ENCODE results near the gene PARVG.

The PARVG gene

DNA sequence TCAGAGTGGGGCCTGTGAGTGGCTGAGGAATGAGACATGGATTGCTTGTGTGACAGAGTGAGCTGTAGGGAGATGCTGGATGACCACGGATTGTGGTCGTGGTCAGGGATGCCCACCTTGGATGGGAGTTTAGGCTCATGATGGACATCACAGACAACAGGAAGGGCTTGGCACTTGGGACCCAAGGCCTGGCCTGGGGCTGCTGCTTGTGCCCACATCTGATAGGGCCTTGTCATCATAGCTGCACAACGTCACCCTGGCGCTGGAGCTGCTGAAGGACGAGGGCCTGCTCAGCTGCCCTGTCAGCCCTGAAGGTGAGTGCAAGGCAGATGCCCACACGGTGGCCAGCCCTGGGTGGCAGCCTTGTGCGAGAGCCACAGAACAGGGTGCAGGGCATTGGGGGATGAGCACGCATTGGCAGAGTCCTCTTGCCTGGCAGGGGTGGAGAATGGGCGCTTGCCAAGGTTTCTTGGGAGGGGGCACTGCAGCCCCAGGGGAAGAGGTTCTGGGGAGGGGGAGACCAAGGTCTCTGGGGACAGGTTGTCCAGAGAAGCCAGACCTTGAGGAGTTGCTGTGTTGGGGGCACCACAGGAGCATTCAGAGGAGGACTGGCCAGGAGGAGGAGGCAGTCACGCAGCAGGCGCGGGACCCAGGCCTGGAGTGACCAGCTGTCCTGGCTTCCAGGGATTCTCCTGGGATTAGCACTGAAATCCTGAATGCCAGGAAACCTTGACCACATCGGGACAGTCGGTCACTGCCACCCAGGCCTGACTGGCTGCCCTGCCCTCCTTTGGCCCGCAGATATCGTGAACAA is 25.0 kb downstream of the PARVG start (continued):
- TF ChIP-seq, protein P1, sequence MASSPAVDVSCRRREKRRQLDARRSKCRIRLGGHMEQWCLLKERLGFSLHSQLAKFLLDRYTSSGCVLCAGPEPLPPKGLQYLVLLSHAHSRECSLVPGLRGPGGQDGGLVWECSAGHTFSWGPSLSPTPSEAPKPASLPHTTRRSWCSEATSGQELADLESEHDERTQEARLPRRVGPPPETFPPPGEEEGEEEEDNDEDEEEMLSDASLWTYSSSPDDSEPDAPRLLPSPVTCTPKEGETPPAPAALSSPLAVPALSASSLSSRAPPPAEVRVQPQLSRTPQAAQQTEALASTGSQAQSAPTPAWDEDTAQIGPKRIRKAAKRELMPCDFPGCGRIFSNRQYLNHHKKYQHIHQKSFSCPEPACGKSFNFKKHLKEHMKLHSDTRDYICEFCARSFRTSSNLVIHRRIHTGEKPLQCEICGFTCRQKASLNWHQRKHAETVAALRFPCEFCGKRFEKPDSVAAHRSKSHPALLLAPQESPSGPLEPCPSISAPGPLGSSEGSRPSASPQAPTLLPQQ (tag by site-specific recombination; IDR thresholded peaks at IDR 0.05) = no peak

DNA sequence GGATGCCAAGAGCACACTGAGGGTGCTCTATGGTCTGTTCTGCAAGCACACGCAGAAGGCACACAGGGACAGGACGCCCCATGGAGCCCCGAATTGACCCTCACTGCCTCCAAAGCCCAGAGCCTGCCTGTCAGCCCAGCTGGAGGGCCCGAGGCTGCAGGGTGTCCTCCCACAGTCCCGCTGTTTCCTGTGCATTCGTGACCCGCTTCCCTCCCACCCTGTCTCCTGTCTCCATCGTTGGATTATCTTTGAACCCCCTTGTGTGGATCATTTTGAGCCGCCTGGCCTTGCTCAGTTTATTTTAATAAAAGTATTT is 25.6 kb downstream of the PARVG start:
- no peaks in the 10 kb centered on the region for H3K36me3 ChIP-seq (ENCODE audit: control insufficient read depth in 2 of 2, insufficient read depth in 1 of 2, low read length in 2 of 2)
- H3K4me1 ChIP-seq (ENCODE audit: control insufficient read depth, insufficient read depth, low read length) = 0 out of 2 replicates have a peak, but pooled peaks cover 3% of the 10 kb centered on the region
- POLR2A ChIA-PET = no interaction called here
- CTCF ChIA-PET = no interaction called here
- no peak overlapping the region for H3K4me3 ChIP-seq (ENCODE audit: low read depth, low read length)
- no peak overlapping the region for H3K27ac ChIP-seq (ENCODE audit: extremely low read depth, low read depth, low read length)
- TF ChIP-seq ZNF624 (tag by site-specific recombination; IDR thresholded peaks at IDR 0.05) (no peak), ZIC2 (tag by site-specific recombination; IDR thresholded peaks at IDR 0.05) (0 out of 2 replicates have a peak, but pooled peaks have one; percentile 8)
- no peaks in the 10 kb centered on the region for H3K9me3 ChIP-seq (ENCODE audit: control insufficient read depth, insufficient read depth, low read depth, low read length)

DNA sequence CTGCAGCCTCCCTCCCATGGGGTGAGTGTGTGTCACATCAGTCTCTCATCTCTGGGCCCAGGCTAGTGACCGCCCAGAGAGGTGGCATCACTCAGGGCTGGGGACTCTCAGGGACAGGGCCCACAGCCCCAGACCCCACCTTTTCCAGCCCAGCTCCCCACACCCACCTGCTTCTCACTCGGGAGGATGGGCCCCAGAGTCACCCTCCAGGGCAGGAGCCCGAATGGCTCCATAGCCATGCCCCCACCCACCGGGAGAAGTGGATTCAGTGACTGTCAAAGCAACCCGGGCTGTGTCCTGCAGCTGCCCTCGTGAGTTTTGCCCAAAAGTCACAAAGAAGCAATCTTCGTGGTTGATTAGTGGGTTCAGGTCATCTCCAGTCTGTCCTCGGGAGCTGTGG is 26.0 kb downstream of the PARVG start:
- CTCF ChIA-PET = no interaction called here
- Histone ChIP-seq H3K4me3 (ENCODE audit: low read depth, low read length) (no peak overlapping the region), H3K36me3 (ENCODE audit: control insufficient read depth in 2 of 2, insufficient read depth in 1 of 2, low read length in 2 of 2) (no peaks in the 10 kb centered on the region), H3K9me3 (ENCODE audit: control insufficient read depth, insufficient read depth, low read depth, low read length) (no peaks in the 10 kb centered on the region), H3K27ac (ENCODE audit: extremely low read depth, low read depth, low read length) (no peak overlapping the region), H3K4me1 (ENCODE audit: control insufficient read depth, insufficient read depth, low read length) (0 out of 2 replicates have a peak, but pooled peaks cover 3% of the 10 kb centered on the region)
- TF ChIP-seq SETDB1 (IDR thresholded peaks at IDR 0.05; ENCODE audit: insufficient read length, low read length) = no peak
- no peak for TF ChIP-seq ZNF626 (tag by site-specific recombination; IDR thresholded peaks at IDR 0.05)
- TF ChIP-seq ZNF560 (tag by site-specific recombination; IDR thresholded peaks at IDR 0.05; ENCODE audit: borderline replicate concordance) = no peak
- TF ChIP-seq ZNF140 (tag by site-specific recombination; IDR thresholded peaks at IDR 0.05) = no peak
- TF ChIP-seq MZF1 (tag by site-specific recombination; IDR thresholded peaks at IDR 0.05; ENCODE audit: borderline replicate concordance) = no peak
- TF ChIP-seq, protein P2, sequence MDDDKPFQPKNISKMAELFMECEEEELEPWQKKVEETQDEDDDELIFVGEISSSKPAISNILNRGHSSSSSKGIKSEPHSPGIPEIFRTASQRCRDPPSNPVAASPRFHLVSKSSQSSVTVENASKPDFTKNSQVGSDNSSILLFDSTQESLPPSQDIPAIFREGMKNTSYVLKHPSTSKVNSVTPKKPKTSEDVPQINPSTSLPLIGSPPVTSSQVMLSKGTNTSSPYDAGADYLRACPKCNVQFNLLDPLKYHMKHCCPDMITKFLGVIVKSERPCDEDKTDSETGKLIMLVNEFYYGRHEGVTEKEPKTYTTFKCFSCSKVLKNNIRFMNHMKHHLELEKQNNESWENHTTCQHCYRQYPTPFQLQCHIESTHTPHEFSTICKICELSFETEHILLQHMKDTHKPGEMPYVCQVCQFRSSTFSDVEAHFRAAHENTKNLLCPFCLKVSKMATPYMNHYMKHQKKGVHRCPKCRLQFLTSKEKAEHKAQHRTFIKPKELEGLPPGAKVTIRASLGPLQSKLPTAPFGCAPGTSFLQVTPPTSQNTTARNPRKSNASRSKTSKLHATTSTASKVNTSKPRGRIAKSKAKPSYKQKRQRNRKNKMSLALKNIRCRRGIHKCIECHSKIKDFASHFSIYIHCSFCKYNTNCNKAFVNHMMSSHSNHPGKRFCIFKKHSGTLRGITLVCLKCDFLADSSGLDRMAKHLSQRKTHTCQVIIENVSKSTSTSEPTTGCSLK (tag by site-specific recombination; IDR thresholded peaks at IDR 0.05) = no peak
- TF ChIP-seq ZNF76 (tag by site-specific recombination; IDR thresholded peaks at IDR 0.05; ENCODE audit: borderline replicate concordance, low read depth) = no peak
- TF ChIP-seq ZNF121 (tag by site-specific recombination; IDR thresholded peaks at IDR 0.05) = no peak
- TF ChIP-seq ZNF670 (tag by site-specific recombination; IDR thresholded peaks at IDR 0.05; ENCODE audit: low read depth) = no peak
- TF ChIP-seq SCRT1 (tag by site-specific recombination; IDR thresholded peaks at IDR 0.05; ENCODE audit: borderline replicate concordance) = no peak
- TF ChIP-seq ZNF155 (tag by site-specific recombination; IDR thresholded peaks at IDR 0.05) = no peak
- no peak for TF ChIP-seq HOXD13 (CRISPR knock-in tag; IDR thresholded peaks at IDR 0.05; ENCODE audit: borderline replicate concordance)
- TF ChIP-seq TCF7L2 (IDR thresholded peaks at IDR 0.05; ENCODE audit: borderline replicate concordance, low read depth, low read length) = no peak
- TF ChIP-seq ZNF548 (tag by site-specific recombination; IDR thresholded peaks at IDR 0.05) = no peak
- TF ChIP-seq, protein P3, sequence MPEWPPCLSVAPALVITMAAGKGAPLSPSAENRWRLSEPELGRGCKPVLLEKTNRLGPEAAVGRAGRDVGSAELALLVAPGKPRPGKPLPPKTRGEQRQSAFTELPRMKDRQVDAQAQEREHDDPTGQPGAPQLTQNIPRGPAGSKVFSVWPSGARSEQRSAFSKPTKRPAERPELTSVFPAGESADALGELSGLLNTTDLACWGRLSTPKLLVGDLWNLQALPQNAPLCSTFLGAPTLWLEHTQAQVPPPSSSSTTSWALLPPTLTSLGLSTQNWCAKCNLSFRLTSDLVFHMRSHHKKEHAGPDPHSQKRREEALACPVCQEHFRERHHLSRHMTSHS (tag by site-specific recombination; IDR thresholded peaks at IDR 0.05) = no peak
- TF ChIP-seq ZNF335 (tag by site-specific recombination; conservative IDR thresholded peaks at IDR 0.05) = no peak
- POLR2A ChIA-PET = no interaction called here
